Right lobe of liver (tissue), 6 donors: ENCODE data around the gene FAM110A. TPM values are rescaled to one million over a fixed set of nuclear protein-coding genes. Genes with fewer than 3 reads are reported as not detected.

Source experiments
- ATAC-seq, 4 donors: fragments of 200-7000 bp; cut with Tn5 transposase; one replicate each; pipeline ENCODE4 v1.9.1; 2020; ENCODE audit warnings: mild to moderate bottlenecking in 4 of 4, moderate library complexity in 4 of 4
- DNase-seq, 3 donors: peaks; one replicate each; pipeline ENCODE4 v3.0.0-alpha.2; 2020
- H3K27ac ChIP-seq, 3 donors: fragments of 200-600 bp; one replicate each; pipeline ENCODE4 v1.8.0; 2022
- H3K27me3 ChIP-seq, 2 donors: fragments of 200-600 bp; one replicate each; pipeline ENCODE4 v1.8.0; 2022
- H3K36me3 ChIP-seq, 4 donors: fragments of 200-600 bp; sonication (generic) in 1 of 4; one replicate each; pipeline versions ENCODE4 v1.5.1 to v1.8.0; 2017 to 2022; ENCODE audit warnings: control low read depth in 1 of 4
- H3K4me1 ChIP-seq, 4 donors: fragments of 200-600 bp; sonication (generic) in 1 of 4; one replicate each; pipeline versions ENCODE4 v1.5.1 to v1.8.0; 2017 to 2022; ENCODE audit warnings: control low read depth in 1 of 4
- H3K4me3 ChIP-seq, 3 donors: fragments of 200-600 bp; one replicate each; pipeline ENCODE4 v1.8.0; 2022
- H3K9me3 ChIP-seq, 4 donors: fragments of 200-600 bp; sonication (generic) in 1 of 4; one replicate each; pipeline versions ENCODE4 v1.5.1 to v1.8.0; 2017 to 2022; ENCODE audit warnings: control low read depth in 1 of 4
- CTCF ChIP-seq, 4 donors: fragments of 200-600 bp in 3 of 4; fragments of 450-650 bp in 1 of 4; IDR thresholded peaks; one replicate each; pipeline versions ENCODE4 v1.5.1 to v1.8.0; 2016 to 2022; ENCODE audit warnings: antibody characterized with exemption in 4 of 4, mild to moderate bottlenecking in 2 of 4
- POLR2A ChIP-seq: fragments of 450-650 bp; IDR thresholded peaks from one replicate; pipeline ENCODE4 v1.6.1; 2017; ENCODE audit warnings: antibody characterized with exemption, mild to moderate bottlenecking
- WGBS: methylation state at CpG from one replicate; pipeline ENCODE4 v1.1.6; 2018; ENCODE audit warnings: low coverage, low lambda C conversion rate; ENCODE audit not compliant: insufficient coverage; ENCODE audit errors: missing lambda C conversion rate; 5-methylcytosine and 5-hydroxymethylcytosine counted together
- intact Hi-C, 2 donors: fragments of 100-400 bp; cut with DNase I; formaldehyde crosslinking; loops; one replicate each; pipeline versions ENCODE4 v1.11.2 to v1.14.1; 2022
- total RNA-seq, 6 experiments: library from RNA; depleted of rRNA in 2 of 6; stranded (reverse); fragments of >200 nt in 2 of 6; fragmentation: NEBNext Ultra II Directional in 3 of 6; extraction: Animal tissue kit (Norgen Biotek cat#: 25700) in 3 of 6; gene quantifications; one replicate each; pipeline versions ENCODE4 v1.1.0 to v1.2.4, GENCODE V29; 2016 to 2023
- donor health status: DM: no; HTN: yes; CAD: no.
- donor health status: DM: no; HTN: no; CAD: no.
- donor health status: DM: no; HTN: no; CAD: no.
- donor health status: DM: no; HTN: yes; CAD: no.
- donor health status: DM: no; HTN: yes; CAD: no.

Gene FAM110A
- total RNA-seq, 6 experiments from 2014 or later: 1.4 to 4.1 (median 2.7) TPM

GRCh38 chr20:854601-855000 is 21.1 kb downstream of the FAM110A start:
- Histone ChIP-seq H3K4me1 (no peaks in the 10 kb centered on the region), H3K27me3 (no peaks in the 10 kb centered on the region), H3K27ac (no peak overlapping the region), H3K36me3 (no peaks in the 10 kb centered on the region), H3K4me3 (no peak overlapping the region), H3K9me3 (no peaks in the 10 kb centered on the region)
- DNase-seq (no peak), ATAC-seq (no peak)
- WGBS: 69% methylated on average over 5 of the region's 6 CpGs
- intact Hi-C loops: no loop called here
- TF ChIP-seq CTCF (IDR thresholded peaks at IDR 0.05) (no peak), POLR2A (no peak)

DNA sequence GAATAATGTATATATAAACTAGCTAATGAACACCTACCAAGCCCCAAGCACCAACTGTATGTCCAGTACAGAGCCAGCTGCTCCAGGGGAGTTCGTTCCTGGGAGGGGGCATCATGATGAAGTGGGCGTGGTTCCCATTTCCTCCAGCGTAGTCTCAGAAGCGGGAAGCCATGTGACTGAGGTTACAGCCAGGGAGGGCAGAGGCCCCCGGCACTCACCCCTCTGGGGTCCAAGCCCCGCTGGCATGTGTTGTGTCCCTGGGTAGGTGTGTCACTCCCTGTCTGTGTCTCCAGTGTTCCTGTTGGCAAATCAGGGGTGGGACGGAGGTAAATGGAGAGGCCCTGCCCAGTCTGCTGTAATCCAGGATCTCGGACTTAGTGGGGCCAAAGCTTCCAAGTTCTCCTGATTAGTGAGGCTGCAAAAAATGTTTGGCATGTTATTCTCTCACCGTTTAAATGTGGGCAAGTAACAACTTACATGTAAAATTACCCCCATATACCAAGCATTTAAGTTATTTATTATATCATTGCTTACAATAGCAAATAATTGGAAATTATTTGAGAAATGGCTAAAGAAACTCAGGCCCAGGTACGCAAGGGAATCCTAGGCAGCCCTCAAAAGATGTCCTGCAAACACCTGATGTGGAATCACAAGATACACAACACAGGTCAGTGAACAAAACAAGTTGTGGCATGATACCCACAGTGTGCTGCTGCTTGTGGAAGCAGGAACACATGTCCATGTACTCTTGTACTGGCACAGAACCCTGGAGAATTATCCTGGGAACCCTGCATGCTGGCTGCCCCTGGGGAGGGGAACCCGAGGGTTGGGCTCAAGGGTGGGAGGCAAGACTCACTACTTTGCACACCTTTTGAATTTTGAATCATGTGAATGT is 22.2 kb downstream of the FAM110A start:
- DNase-seq: no peak
- intact Hi-C loops: no loop called here
- H3K27me3 ChIP-seq: no peaks in the 10 kb centered on the region
- 50% methylated on average over 4 of the region's 11 CpGs for WGBS
- TF ChIP-seq CTCF (IDR thresholded peaks at IDR 0.05) (no peak), POLR2A (no peak)
- no peak overlapping the region for H3K4me3 ChIP-seq
- no peaks in the 10 kb centered on the region for H3K36me3 ChIP-seq
- H3K27ac ChIP-seq: no peak overlapping the region
- H3K9me3 ChIP-seq: no peaks in the 10 kb centered on the region
- H3K4me1 ChIP-seq: no peaks in the 10 kb centered on the region
- ATAC-seq: peak in 1 of 4 donors; percentile 16

GRCh38 chr20:856361-856775 is 22.9 kb downstream of the FAM110A start:
- peak in 2 of 4 donors; percentile 9 to 47 for ATAC-seq
- WGBS: 46% methylated on average over 5 of the region's 12 CpGs

GRCh38 chr20:858011-858410 is 24.5 kb downstream of the FAM110A start:
- H3K27me3 ChIP-seq: no peaks in the 10 kb centered on the region
- no peak for ATAC-seq
- DNase-seq: no peak
- H3K27ac ChIP-seq: no peak overlapping the region
- no peaks in the 10 kb centered on the region for H3K36me3 ChIP-seq
- 67% methylated on average over 4 of the region's 6 CpGs for WGBS
- TF ChIP-seq POLR2A: no peak
- no peak for TF ChIP-seq CTCF (IDR thresholded peaks at IDR 0.05)
- H3K4me3 ChIP-seq: no peak overlapping the region
- intact Hi-C loops: no loop called here
- H3K4me1 ChIP-seq: no peaks in the 10 kb centered on the region
- H3K9me3 ChIP-seq: no peaks in the 10 kb centered on the region

More at GRCh38 chr20:856361-856775, 22.9 kb downstream of the FAM110A start:
- H3K4me1 ChIP-seq: no peaks in the 10 kb centered on the region
- no peaks in the 10 kb centered on the region for H3K27me3 ChIP-seq
- H3K36me3 ChIP-seq: no peaks in the 10 kb centered on the region
- no peak overlapping the region for H3K27ac ChIP-seq
- intact Hi-C loops: no loop called here
- DNase-seq: no peak
- TF ChIP-seq POLR2A: no peak
- no peak for TF ChIP-seq CTCF (IDR thresholded peaks at IDR 0.05)
- H3K9me3 ChIP-seq: no peaks in the 10 kb centered on the region
- no peak overlapping the region for H3K4me3 ChIP-seq
